Thyroid gland (tissue), 4 donors: ENCODE data around the gene ABCC5.

Source experiments
- POLR2A ChIP-seq, 2 donors: fragments of 450-650 bp; IDR thresholded peaks; one replicate each; pipeline ENCODE4 v1.6.1; 2017; ENCODE audit warnings: antibody characterized with exemption in 2 of 2, mild to moderate bottlenecking in 2 of 2, moderate library complexity in 1 of 2
- TF ChIP-seq, protein P1 (sequence below), 6 experiments: fragments of 200-600 bp in 3 of 6; fragments of 450-650 bp in 3 of 6; sonication (generic) in 3 of 6; IDR thresholded peaks; one replicate each; pipeline ENCODE4 v1.5.1; 2016 to 2019; ENCODE audit warnings: antibody characterized with exemption in 6 of 6, mild to moderate bottlenecking in 2 of 6, inconsistent platforms in 1 of 6, moderate library complexity in 1 of 6

GRCh38 chr3:183930086-183930485, 87.6 kb downstream of the ABCC5 start:
- TF ChIP-seq, protein P1, sequence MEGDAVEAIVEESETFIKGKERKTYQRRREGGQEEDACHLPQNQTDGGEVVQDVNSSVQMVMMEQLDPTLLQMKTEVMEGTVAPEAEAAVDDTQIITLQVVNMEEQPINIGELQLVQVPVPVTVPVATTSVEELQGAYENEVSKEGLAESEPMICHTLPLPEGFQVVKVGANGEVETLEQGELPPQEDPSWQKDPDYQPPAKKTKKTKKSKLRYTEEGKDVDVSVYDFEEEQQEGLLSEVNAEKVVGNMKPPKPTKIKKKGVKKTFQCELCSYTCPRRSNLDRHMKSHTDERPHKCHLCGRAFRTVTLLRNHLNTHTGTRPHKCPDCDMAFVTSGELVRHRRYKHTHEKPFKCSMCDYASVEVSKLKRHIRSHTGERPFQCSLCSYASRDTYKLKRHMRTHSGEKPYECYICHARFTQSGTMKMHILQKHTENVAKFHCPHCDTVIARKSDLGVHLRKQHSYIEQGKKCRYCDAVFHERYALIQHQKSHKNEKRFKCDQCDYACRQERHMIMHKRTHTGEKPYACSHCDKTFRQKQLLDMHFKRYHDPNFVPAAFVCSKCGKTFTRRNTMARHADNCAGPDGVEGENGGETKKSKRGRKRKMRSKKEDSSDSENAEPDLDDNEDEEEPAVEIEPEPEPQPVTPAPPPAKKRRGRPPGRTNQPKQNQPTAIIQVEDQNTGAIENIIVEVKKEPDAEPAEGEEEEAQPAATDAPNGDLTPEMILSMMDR (IDR thresholded peaks at IDR 0.05): no peak
- no peak for TF ChIP-seq POLR2A (IDR thresholded peaks at IDR 0.05)
